ENCODE data around the gene PLCB1. TPM values are rescaled to one million over a fixed set of nuclear protein-coding genes. Genes with fewer than 3 reads are reported as not detected.

The PLCB1 gene
- total and polyA plus RNA-seq, 2 donors (not counting 3 experiments of a cell fraction or from before 2014, with no cell fraction given): 10.2 to 53.4 TPM

DNA sequence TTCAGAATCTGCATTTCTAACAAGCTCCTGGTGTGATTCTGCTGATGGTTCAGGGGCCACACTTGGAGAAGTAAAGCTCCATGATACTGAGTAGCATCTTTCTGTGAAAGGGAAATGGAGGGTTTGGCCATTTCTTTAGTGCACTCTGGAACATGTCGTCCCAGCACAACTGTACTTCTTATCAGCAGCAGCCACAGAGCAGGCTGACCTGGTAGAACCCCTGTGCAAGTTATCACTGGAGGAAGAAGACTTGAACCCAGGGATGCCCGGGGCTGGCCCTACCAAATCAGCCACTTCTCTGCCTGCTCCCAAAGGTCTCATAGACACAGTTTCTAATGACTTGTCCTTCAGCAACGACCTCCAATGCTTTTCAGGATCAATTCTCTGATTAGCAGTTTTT is 582.1 kb downstream of the PLCB1 start:
- POLR2A ChIA-PET: no interaction called here
- Histone ChIP-seq H3K27me3 (ENCODE audit: control insufficient read depth in 2 of 2, insufficient read depth in 2 of 2, low read length in 2 of 2) (no peaks in the 10 kb centered on the region), H3K4me1 (ENCODE audit: control insufficient read depth, extremely low read depth, insufficient read depth, low read length) (no peaks in the 10 kb centered on the region), H3K4me3 (replicated peaks in 1 of 3; ENCODE audit: insufficient read depth in 1 of 3, low read depth in 1 of 3, low read length in 3 of 3) (no peak overlapping the region), H3K9me3 (replicated peaks; ENCODE audit: control insufficient read depth, insufficient read depth, low read length) (no peaks in the 10 kb centered on the region), H3K9ac (replicated peaks; ENCODE audit: extremely low read depth, insufficient read depth, low read length) (no peak overlapping the region), H3K36me3 (ENCODE audit: control insufficient read depth in 2 of 2, extremely low read depth in 1 of 2, insufficient read depth in 2 of 2, low read length in 2 of 2) (peaks cover 2 to 5% of the 10 kb centered on the region in 2 experiments), H4K20me1 (replicated peaks; ENCODE audit: control insufficient read depth, extremely low read depth, insufficient read depth, low read length) (no peaks in the 10 kb centered on the region), H3K27ac (ENCODE audit: insufficient read depth, low read depth, low read length) (no peak overlapping the region), H3K4me2 (ENCODE audit: insufficient read depth, low read length) (no peak overlapping the region), H2AFZ (ENCODE audit: low read depth, low read length) (no peak overlapping the region), H3K79me2 (ENCODE audit: control insufficient read depth, insufficient read depth, low read length) (no peaks in the 10 kb centered on the region), H3K9me1 (replicated peaks; ENCODE audit: control insufficient read depth, extremely low read depth, insufficient read depth, low read length) (no peaks in the 10 kb centered on the region)
- BruUV-seq (replicated peaks): no TSS peak
- CTCF ChIA-PET: no interaction called here
- dilution Hi-C loops (cut with MboI; ENCODE audit: extremely low pct_ligation_motif_present, low sequenced_read_pairs) (no loop called here), intact Hi-C loops (cut with micrococcal nuclease) (no loop called here)
- TF ChIP-seq POLR2A (IDR thresholded peaks at IDR 0.05; ENCODE audit: low read depth, low read length): no peak
- FAIRE-seq: no peak
- DNase-seq (ENCODE audit: low read depth, low spot score): no peak

DNA sequence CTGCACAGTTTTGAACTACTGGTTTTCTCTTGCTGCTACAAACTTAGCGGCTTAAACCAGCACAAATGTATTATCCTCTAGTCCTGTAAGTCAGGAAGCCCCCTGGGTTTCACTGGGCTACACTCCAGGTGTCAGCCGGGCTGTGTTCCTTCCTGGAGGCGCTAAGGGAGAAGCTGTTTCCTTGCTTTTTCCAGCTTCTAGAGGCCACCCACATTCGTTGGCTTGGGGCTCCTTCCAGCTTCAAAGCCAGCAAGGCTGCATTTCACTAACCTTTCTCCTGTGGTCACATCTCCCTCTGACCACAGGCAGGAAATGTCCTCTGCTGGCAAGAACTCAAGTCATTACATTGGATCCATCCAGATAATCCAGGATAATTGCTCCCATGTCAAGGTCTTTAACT is 586.2 kb downstream of the PLCB1 start:
- BruUV-seq (replicated peaks): no TSS peak
- Histone ChIP-seq H3K27ac (ENCODE audit: insufficient read depth, low read depth, low read length) (no peak overlapping the region), H4K20me1 (replicated peaks; ENCODE audit: control insufficient read depth, extremely low read depth, insufficient read depth, low read length) (no peaks in the 10 kb centered on the region), H3K4me3 (replicated peaks in 1 of 3; ENCODE audit: insufficient read depth in 1 of 3, low read depth in 1 of 3, low read length in 3 of 3) (no peak overlapping the region), H3K79me2 (ENCODE audit: control insufficient read depth, insufficient read depth, low read length) (no peaks in the 10 kb centered on the region), H3K4me2 (ENCODE audit: insufficient read depth, low read length) (no peak overlapping the region), H3K4me1 (ENCODE audit: control insufficient read depth, extremely low read depth, insufficient read depth, low read length) (no peaks in the 10 kb centered on the region), H3K36me3 (ENCODE audit: control insufficient read depth in 2 of 2, extremely low read depth in 1 of 2, insufficient read depth in 2 of 2, low read length in 2 of 2) (peaks cover 2 to 5% of the 10 kb centered on the region in 2 experiments), H3K9ac (replicated peaks; ENCODE audit: extremely low read depth, insufficient read depth, low read length) (no peak overlapping the region), H3K27me3 (ENCODE audit: control insufficient read depth in 2 of 2, insufficient read depth in 2 of 2, low read length in 2 of 2) (no peaks in the 10 kb centered on the region), H3K9me1 (replicated peaks; ENCODE audit: control insufficient read depth, extremely low read depth, insufficient read depth, low read length) (no peaks in the 10 kb centered on the region), H2AFZ (ENCODE audit: low read depth, low read length) (no peak overlapping the region), H3K9me3 (replicated peaks; ENCODE audit: control insufficient read depth, insufficient read depth, low read length) (no peaks in the 10 kb centered on the region)
- POLR2A ChIA-PET: no interaction called here
- intact Hi-C loops (cut with micrococcal nuclease) (no loop called here), dilution Hi-C loops (cut with MboI; ENCODE audit: extremely low pct_ligation_motif_present, low sequenced_read_pairs) (no loop called here)
- TF ChIP-seq POLR2AphosphoS5 (IDR thresholded peaks at IDR 0.05; ENCODE audit: insufficient read depth, low read depth, low read length) (no peak), GATA2 (IDR thresholded peaks at IDR 0.05; ENCODE audit: insufficient read depth, insufficient read length, low read depth, low read length) (no peak), FOS (IDR thresholded peaks at IDR 0.05; ENCODE audit: borderline replicate concordance, insufficient read depth, low read length) (no peak), MYC (IDR thresholded peaks at IDR 0.05; ENCODE audit: low read depth, low read length) (no peak), EZH2 (IDR thresholded peaks at IDR 0.05; ENCODE audit: borderline replicate concordance, low read depth, low read length, severe bottlenecking) (no peak), POLR2A (IDR thresholded peaks at IDR 0.05; ENCODE audit: low read depth, low read length) (no peak), JUN (IDR thresholded peaks at IDR 0.05; ENCODE audit: borderline replicate concordance, insufficient read depth, insufficient read length, low read depth) (no peak)
- TF ChIP-seq, protein P1, sequence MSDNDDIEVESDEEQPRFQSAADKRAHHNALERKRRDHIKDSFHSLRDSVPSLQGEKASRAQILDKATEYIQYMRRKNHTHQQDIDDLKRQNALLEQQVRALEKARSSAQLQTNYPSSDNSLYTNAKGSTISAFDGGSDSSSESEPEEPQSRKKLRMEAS (IDR thresholded peaks at IDR 0.05; ENCODE audit: insufficient read depth, insufficient read length): no peak
- TF ChIP-seq, protein P2, sequence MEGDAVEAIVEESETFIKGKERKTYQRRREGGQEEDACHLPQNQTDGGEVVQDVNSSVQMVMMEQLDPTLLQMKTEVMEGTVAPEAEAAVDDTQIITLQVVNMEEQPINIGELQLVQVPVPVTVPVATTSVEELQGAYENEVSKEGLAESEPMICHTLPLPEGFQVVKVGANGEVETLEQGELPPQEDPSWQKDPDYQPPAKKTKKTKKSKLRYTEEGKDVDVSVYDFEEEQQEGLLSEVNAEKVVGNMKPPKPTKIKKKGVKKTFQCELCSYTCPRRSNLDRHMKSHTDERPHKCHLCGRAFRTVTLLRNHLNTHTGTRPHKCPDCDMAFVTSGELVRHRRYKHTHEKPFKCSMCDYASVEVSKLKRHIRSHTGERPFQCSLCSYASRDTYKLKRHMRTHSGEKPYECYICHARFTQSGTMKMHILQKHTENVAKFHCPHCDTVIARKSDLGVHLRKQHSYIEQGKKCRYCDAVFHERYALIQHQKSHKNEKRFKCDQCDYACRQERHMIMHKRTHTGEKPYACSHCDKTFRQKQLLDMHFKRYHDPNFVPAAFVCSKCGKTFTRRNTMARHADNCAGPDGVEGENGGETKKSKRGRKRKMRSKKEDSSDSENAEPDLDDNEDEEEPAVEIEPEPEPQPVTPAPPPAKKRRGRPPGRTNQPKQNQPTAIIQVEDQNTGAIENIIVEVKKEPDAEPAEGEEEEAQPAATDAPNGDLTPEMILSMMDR (IDR thresholded peaks at IDR 0.05; ENCODE audit: extremely low read depth in 1 of 2, insufficient read depth in 1 of 2, low read depth in 1 of 2, low read length in 2 of 2): no peak
- DNase-seq (ENCODE audit: low read depth, low spot score): no peak
- no peak for FAIRE-seq
- CTCF ChIA-PET: interaction anchor here (1.3 to 8.2 kb wide), 5 partner anchors 591 to 782 kb away, joined by 3 to 531 read pairs (median 24); partner anchors contain the start of gene PLCB1
